PFSK-1 (cell line): ENCODE data around the gene TLN1.

Experiments used
- POLR2AphosphoS5 ChIP-seq: IDR thresholded peaks from 2 replicates; pipeline ENCODE4 v1.6.1; 2012; ENCODE audit warnings: low read depth, mild to moderate bottlenecking, control low read depth, low read length, moderate library complexity
- TAF1 ChIP-seq: IDR thresholded peaks from 2 replicates; pipeline ENCODE4 v1.6.1; 2012; ENCODE audit warnings: low read length, control low read depth, borderline replicate concordance; ENCODE audit not compliant: insufficient read depth
- TF ChIP-seq, protein P1 (sequence below), 2 experiments: IDR thresholded peaks; 2 replicates each; pipeline versions ENCODE4 v1.6.1 to v1.8.0; 2011 to 2012; ENCODE audit warnings: low read depth in 2 of 2, low read length in 2 of 2, control low read depth in 1 of 2, inconsistent platforms in 1 of 2, mild to moderate bottlenecking in 1 of 2, moderate library complexity in 1 of 2; ENCODE audit not compliant: insufficient read depth in 1 of 2

DNA sequence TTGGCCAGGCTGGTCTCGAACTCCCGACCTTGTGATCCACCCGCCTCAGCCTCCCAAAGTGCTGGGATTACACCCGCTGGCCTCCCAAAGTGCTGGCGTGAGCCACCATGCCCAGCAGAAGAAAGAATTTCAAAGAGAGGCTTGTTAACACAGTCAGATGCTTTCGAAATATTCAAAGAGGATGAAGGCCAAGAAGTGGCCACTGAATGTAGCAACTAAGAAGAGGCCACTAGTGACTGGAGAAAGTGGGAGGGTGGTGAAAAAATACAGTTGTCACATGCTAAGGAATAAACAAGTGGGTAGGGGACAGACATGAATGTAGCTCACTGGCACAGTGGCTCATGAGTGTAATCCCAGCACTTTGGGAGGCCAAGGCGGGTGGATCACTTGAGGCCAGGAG is 29.3 kb downstream of the TLN1 start:
- TF ChIP-seq TAF1 (no peak), POLR2AphosphoS5 (no peak)
- TF ChIP-seq, protein P1, sequence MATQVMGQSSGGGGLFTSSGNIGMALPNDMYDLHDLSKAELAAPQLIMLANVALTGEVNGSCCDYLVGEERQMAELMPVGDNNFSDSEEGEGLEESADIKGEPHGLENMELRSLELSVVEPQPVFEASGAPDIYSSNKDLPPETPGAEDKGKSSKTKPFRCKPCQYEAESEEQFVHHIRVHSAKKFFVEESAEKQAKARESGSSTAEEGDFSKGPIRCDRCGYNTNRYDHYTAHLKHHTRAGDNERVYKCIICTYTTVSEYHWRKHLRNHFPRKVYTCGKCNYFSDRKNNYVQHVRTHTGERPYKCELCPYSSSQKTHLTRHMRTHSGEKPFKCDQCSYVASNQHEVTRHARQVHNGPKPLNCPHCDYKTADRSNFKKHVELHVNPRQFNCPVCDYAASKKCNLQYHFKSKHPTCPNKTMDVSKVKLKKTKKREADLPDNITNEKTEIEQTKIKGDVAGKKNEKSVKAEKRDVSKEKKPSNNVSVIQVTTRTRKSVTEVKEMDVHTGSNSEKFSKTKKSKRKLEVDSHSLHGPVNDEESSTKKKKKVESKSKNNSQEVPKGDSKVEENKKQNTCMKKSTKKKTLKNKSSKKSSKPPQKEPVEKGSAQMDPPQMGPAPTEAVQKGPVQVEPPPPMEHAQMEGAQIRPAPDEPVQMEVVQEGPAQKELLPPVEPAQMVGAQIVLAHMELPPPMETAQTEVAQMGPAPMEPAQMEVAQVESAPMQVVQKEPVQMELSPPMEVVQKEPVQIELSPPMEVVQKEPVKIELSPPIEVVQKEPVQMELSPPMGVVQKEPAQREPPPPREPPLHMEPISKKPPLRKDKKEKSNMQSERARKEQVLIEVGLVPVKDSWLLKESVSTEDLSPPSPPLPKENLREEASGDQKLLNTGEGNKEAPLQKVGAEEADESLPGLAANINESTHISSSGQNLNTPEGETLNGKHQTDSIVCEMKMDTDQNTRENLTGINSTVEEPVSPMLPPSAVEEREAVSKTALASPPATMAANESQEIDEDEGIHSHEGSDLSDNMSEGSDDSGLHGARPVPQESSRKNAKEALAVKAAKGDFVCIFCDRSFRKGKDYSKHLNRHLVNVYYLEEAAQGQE (IDR thresholded peaks at IDR 0.05; ENCODE audit: insufficient read depth in 1 of 2, low read depth in 2 of 2, low read length in 2 of 2) = no peak
